Lower lobe of right lung (tissue), 2 donors: ENCODE results near the gene APLP2. TPM values are rescaled to one million over a fixed set of nuclear protein-coding genes. Genes with fewer than 3 reads are reported as not detected.
A peak's percentile ranks its signal among the peaks of the same experiment; 100 is the strongest.

Experiments used
- ATAC-seq, 2 donors: fragments of 200-7000 bp; cut with Tn5 transposase; one replicate each; pipeline ENCODE4 v1.9.1; 2020 to 2022; ENCODE audit warnings: mild to moderate bottlenecking in 2 of 2, moderate library complexity in 2 of 2
- DNase-seq: peaks from one replicate; pipeline ENCODE4 v3.0.0-alpha.2; 2020
- H3K27ac ChIP-seq: fragments of 200-600 bp; one replicate; pipeline ENCODE4 v1.8.0; 2022
- H3K27me3 ChIP-seq: fragments of 200-600 bp; one replicate; pipeline ENCODE4 v1.8.0; 2022; ENCODE audit warnings: low read depth
- H3K36me3 ChIP-seq: fragments of 200-600 bp; one replicate; pipeline ENCODE4 v1.8.0; 2022; ENCODE audit warnings: mild to moderate bottlenecking
- H3K4me1 ChIP-seq: fragments of 200-600 bp; one replicate; pipeline ENCODE4 v1.8.0; 2022
- H3K4me3 ChIP-seq: fragments of 200-600 bp; one replicate; pipeline ENCODE4 v1.8.0; 2022; ENCODE audit warnings: mild to moderate bottlenecking
- H3K9me3 ChIP-seq: fragments of 200-600 bp; one replicate; pipeline ENCODE4 v1.8.0; 2022
- CTCF ChIP-seq: fragments of 200-600 bp; IDR thresholded peaks from one replicate; pipeline ENCODE4 v1.8.0; 2022; ENCODE audit warnings: antibody characterized with exemption, mild to moderate bottlenecking
- intact Hi-C: fragments of 100-400 bp; cut with DNase I; formaldehyde crosslinking; loops from one replicate; pipeline ENCODE4 v1.11.0; 2022
- total RNA-seq: library from RNA; stranded (reverse); fragmentation: NEBNext Ultra II Directional; extraction: Animal tissue kit (Norgen Biotek cat#: 25700); gene quantifications from one replicate; pipeline ENCODE4 v1.2.1, GENCODE V29; 2021
- donor health status: DM: no; HTN: yes; CAD: no; lungs with severe emphysema.

Gene APLP2
- total RNA-seq, 1 donor from 2014 or later, result 582 TPM

- ATAC-seq (no peak), DNase-seq (no peak)
- H3K9me3 ChIP-seq, result no peaks in the 10 kb centered on the region
- no peak overlapping the region for H3K4me3 ChIP-seq
- no peak overlapping the region for H3K27ac ChIP-seq
- TF ChIP-seq CTCF, result no peak
- H3K36me3 ChIP-seq, result no peaks in the 10 kb centered on the region
- peaks cover 13% of the 10 kb centered on the region for H3K27me3 ChIP-seq
- peaks cover 32% of the 10 kb centered on the region for H3K4me1 ChIP-seq
- intact Hi-C loops, result no loop called here
Observed at GRCh38 chr11:130157101-130157500, 87.4 kb downstream of the APLP2 start.

- no peak for TF ChIP-seq CTCF
- no peaks in the 10 kb centered on the region for H3K36me3 ChIP-seq
- peaks cover 13% of the 10 kb centered on the region for H3K27me3 ChIP-seq
- H3K9me3 ChIP-seq, result no peaks in the 10 kb centered on the region
- no peak for DNase-seq
- no peak overlapping the region for H3K27ac ChIP-seq
- peaks cover 39% of the 10 kb centered on the region for H3K4me1 ChIP-seq
- intact Hi-C loops, result no loop called here
- no peak overlapping the region for H3K4me3 ChIP-seq
- no peak for ATAC-seq
Observed at GRCh38 chr11:130157840-130158239, 88.1 kb downstream of the APLP2 start.

- no peaks in the 10 kb centered on the region for H3K36me3 ChIP-seq
- peak overlapping the region; percentile 82 for H3K27ac ChIP-seq
- intact Hi-C loops, result no loop called here
- peak overlapping the region; percentile 59 for H3K4me3 ChIP-seq
- ATAC-seq (no peak), DNase-seq (no peak)
- peaks cover 52% of the 10 kb centered on the region for H3K4me1 ChIP-seq
- TF ChIP-seq CTCF, result no peak
- no peaks in the 10 kb centered on the region for H3K9me3 ChIP-seq
- H3K27me3 ChIP-seq, result peaks cover 13% of the 10 kb centered on the region
Observed at GRCh38 chr11:130159139-130159538, 89.4 kb downstream of the APLP2 start.

- ATAC-seq (peak; percentile 86 to 92), DNase-seq (peak; percentile 87)
- Histone ChIP-seq H3K27ac (peak within 1 kb of the TSS; percentile 82), H3K9me3 (no peaks in the 10 kb centered on the region), H3K4me3 (peak within 1 kb of the TSS; percentile 59), H3K4me1 (peaks cover 56% of the 10 kb centered on the region), H3K27me3 (peaks cover 13% of the 10 kb centered on the region), H3K36me3 (no peaks in the 10 kb centered on the region)
- intact Hi-C loops, result no loop called here
- no peak for TF ChIP-seq CTCF
Observed at GRCh38 chr11:130159657-130160497, 90.2 kb downstream of the APLP2 start, which contains the start of gene ST14. ST14 (plus strand) TSS chr11:130159782; CDS start chr11:130159980, 198 bp downstream.

- Histone ChIP-seq H3K27me3 (peaks cover 13% of the 10 kb centered on the region), H3K36me3 (no peaks in the 10 kb centered on the region), H3K27ac (peak overlapping the region; percentile 82), H3K4me3 (peak overlapping the region; percentile 59), H3K9me3 (no peaks in the 10 kb centered on the region), H3K4me1 (peaks cover 57% of the 10 kb centered on the region)
- intact Hi-C loops, result no loop called here
- TF ChIP-seq CTCF, result no peak
- peak in 1 of 2 donors; percentile 1 for ATAC-seq
- no peak for DNase-seq
Observed at GRCh38 chr11:130160498-130161155, 90.9 kb downstream of the APLP2 start.
